HCT116 (cell line): ENCODE data around the gene AKR1E2. TPM values are rescaled to one million over a fixed set of nuclear protein-coding genes. Genes with fewer than 3 reads are reported as not detected.

Experiments used
- ATAC-seq: fragments of 200-7000 bp; cut with Tn5 transposase; 2 replicates; pipeline ENCODE4 v1.9.1; 2020; ENCODE audit warnings: mild to moderate bottlenecking, moderate library complexity
- BruUV-seq: library from RNA; stranded (reverse); fragments of 400-500 nt; replicated peaks from 2 replicates; lab custom pipeline; 2021; lab: Mats Ljungman, UMichigan
- CTCF ChIA-PET: fragments of 300-600 bp; sonication (Branson Sonifier 250); formaldehyde crosslinking; loops from one replicate; lab custom pipeline; 2021; ENCODE audit warnings: antibody characterized with exemption; lab: Charles Lee
- POLR2A ChIA-PET: fragments of 300-600, 350-600 bp; sonication (Branson Sonifier 250); formaldehyde crosslinking; loops from one replicate; lab custom pipeline; 2021; ENCODE audit warnings: antibody characterized with exemption; lab: Charles Lee
- RAD21 ChIA-PET, 2 experiments: fragments of 300-600 bp; sonication (Branson Sonifier 250); formaldehyde crosslinking; loops; one replicate each; lab custom pipeline; 2023; ENCODE audit warnings: low total read pairs in 2 of 2; ENCODE audit not compliant: uncharacterized antibody in 2 of 2, unreplicated experiment in 2 of 2, low non-redundant PET in 1 of 2; lab: Charles Lee
- DNase-seq: peaks from one replicate; pipeline ENCODE4 v3.0.0-alpha.2; 2010; ENCODE audit warnings: low read depth, low spot score
- H2AFZ ChIP-seq: fragments of 200-600 bp; shearing (Covaris generic), sonication (generic); 2 replicates; pipeline ENCODE4 v1.6.1; 2017; ENCODE audit warnings: low read depth, mixed run types, mixed read lengths, antibody characterized with exemption, low read length; ENCODE audit not compliant: poor library complexity, severe bottlenecking
- H3K27ac ChIP-seq: 2 replicates; pipeline ENCODE4 v1.5.1; 2012; ENCODE audit warnings: low read depth, low read length
- H3K27me3 ChIP-seq: fragments of 200-600 bp; sonication (generic); 2 replicates; pipeline ENCODE4 v1.6.1; 2016; ENCODE audit warnings: mixed run types, low read length, mixed read lengths; ENCODE audit not compliant: insufficient read depth
- H3K36me3 ChIP-seq, 2 experiments: fragments of 200-500 bp in 1 of 2; fragments of 200-600 bp in 1 of 2; sonication (Bioruptor generic) in 1 of 2; sonication (generic) in 1 of 2; 2 replicates each; pipeline versions ENCODE4 v1.5.1 to v1.6.1; 2014 to 2016; ENCODE audit warnings: low read length in 2 of 2, inconsistent platforms in 1 of 2, mixed read lengths in 1 of 2, mixed run types in 1 of 2; ENCODE audit not compliant: insufficient read depth in 2 of 2, control insufficient read depth in 1 of 2
- H3K4me1 ChIP-seq, 2 experiments: fragments of 200-600 bp in 1 of 2; sonication (generic) in 1 of 2; 2 replicates each; pipeline versions ENCODE4 v1.5.1 to v1.6.1; 2012 to 2017; ENCODE audit warnings: low read length in 2 of 2, inconsistent platforms in 1 of 2, mild to moderate bottlenecking in 1 of 2, mixed read lengths in 1 of 2, mixed run types in 1 of 2, moderate library complexity in 1 of 2; ENCODE audit not compliant: insufficient read depth in 2 of 2, control insufficient read depth in 1 of 2
- H3K4me2 ChIP-seq: fragments of 200-600 bp; sonication (generic); 2 replicates; pipeline ENCODE4 v1.6.1; 2017; ENCODE audit warnings: mixed run types, low read length, mixed read lengths
- H3K4me3 ChIP-seq, 2 experiments: fragments of 200-600 bp in 1 of 2; sonication (generic) in 1 of 2; replicated peaks in 1 of 2; 2 replicates each; pipeline ENCODE4 v1.5.1; 2011 to 2016; ENCODE audit warnings: low read length in 2 of 2, control low read depth in 1 of 2, low read depth in 1 of 2, mild to moderate bottlenecking in 1 of 2, mixed read lengths in 1 of 2, mixed run types in 1 of 2
- H3K79me2 ChIP-seq: fragments of 200-600 bp; sonication (generic); 2 replicates; pipeline ENCODE4 v1.6.1; 2017; ENCODE audit warnings: mild to moderate bottlenecking, mixed run types, low read length, moderate library complexity, mixed read lengths; ENCODE audit not compliant: insufficient read depth
- H3K9ac ChIP-seq: fragments of 200-600 bp; sonication (generic); 2 replicates; pipeline ENCODE4 v1.6.1; 2016; ENCODE audit warnings: low read length, mixed read lengths
- H3K9me2 ChIP-seq: fragments of 200-600 bp; sonication (generic), shearing (Covaris generic); 2 replicates; pipeline ENCODE4 v1.6.1; 2017; ENCODE audit warnings: mixed run types, mild to moderate bottlenecking, moderate library complexity; ENCODE audit not compliant: insufficient read depth
- H3K9me3 ChIP-seq, 2 experiments: fragments of 200-500 bp in 1 of 2; fragments of 200-600 bp in 1 of 2; sonication (Bioruptor generic) in 1 of 2; sonication (generic) in 1 of 2; 2 replicates each; pipeline ENCODE4 v1.6.1; 2014 to 2017; ENCODE audit warnings: low read length in 2 of 2, mixed read lengths in 2 of 2, inconsistent platforms in 1 of 2, low read depth in 1 of 2, mild to moderate bottlenecking in 1 of 2, mixed run types in 1 of 2, moderate library complexity in 1 of 2; ENCODE audit not compliant: control insufficient read depth in 1 of 2, insufficient read depth in 1 of 2
- H4K20me1 ChIP-seq: fragments of 200-600 bp; sonication (generic), shearing (Covaris generic); 2 replicates; pipeline ENCODE4 v1.6.1; 2017; ENCODE audit warnings: mixed run types, mild to moderate bottlenecking, moderate library complexity; ENCODE audit not compliant: insufficient read depth
- POLR2A ChIP-seq: IDR thresholded peaks from 2 replicates; pipeline ENCODE4 v1.7.0; 2011; ENCODE audit warnings: borderline replicate concordance; ENCODE audit not compliant: insufficient read depth, insufficient read length; ENCODE audit errors: extremely low read depth
- SIN3A ChIP-seq: IDR thresholded peaks from 2 replicates; pipeline ENCODE4 v1.6.1; 2012; ENCODE audit warnings: low read depth
- SP1 ChIP-seq: IDR thresholded peaks from 2 replicates; pipeline ENCODE4 v1.6.1; 2012; ENCODE audit warnings: low read depth
- TCF7L2 ChIP-seq: IDR thresholded peaks from 2 replicates; pipeline ENCODE4 v1.7.0; 2011; ENCODE audit warnings: borderline replicate concordance, inconsistent platforms; ENCODE audit not compliant: insufficient read depth, insufficient read length; ENCODE audit errors: extremely low read depth
- ZFX ChIP-seq: fragments of 450-650 bp; IDR thresholded peaks from 2 replicates; pipeline ENCODE4 v1.6.1; 2017
- intact Hi-C: fragments of 100-400 bp; cut with micrococcal nuclease; formaldehyde crosslinking; loops from 2 replicates; pipeline ENCODE4 v1.10.0; 2022
- total RNA-seq: library from RNA; stranded (reverse); gene quantifications from one replicate; pipeline ENCODE4 v1.2.1, GENCODE V29; 2021; ENCODE audit not compliant: unreplicated experiment

AKR1E2 gene
- total RNA-seq, 1 experiment from 2014 or later: 5.0 TPM

- DNase-seq: no peak
- Histone ChIP-seq H3K9ac (no peak overlapping the region), H3K4me1 (no peaks in the 10 kb centered on the region), H3K4me2 (no peak overlapping the region)
- intact Hi-C loops: no loop called here
- CTCF ChIA-PET: no interaction called here
- TF ChIP-seq TCF7L2: no peak
- TF ChIP-seq ZFX: no peak
- TF ChIP-seq POLR2A: peak; percentile 19
- no peak for TF ChIP-seq SIN3A
- TF ChIP-seq, all 23 proteins: peak for 1
- no peaks in the 10 kb centered on the region for H3K79me2 ChIP-seq
- H3K36me3 ChIP-seq: no peaks in the 10 kb centered on the region
- H2AFZ ChIP-seq: peak overlapping the region; percentile 27
- H3K27ac ChIP-seq: no peak overlapping the region
- ChIA-PET RAD21 (no interaction called here), POLR2A (no interaction called here)
- ATAC-seq: no peak
- H3K9me3 ChIP-seq: no peaks in the 10 kb centered on the region
- H3K4me3 ChIP-seq: no peak overlapping the region
- no peaks in the 10 kb centered on the region for H3K27me3 ChIP-seq
- no TSS peak for BruUV-seq
- no peaks in the 10 kb centered on the region for H3K9me2 ChIP-seq
- no peaks in the 10 kb centered on the region for H4K20me1 ChIP-seq
These were observed 36.0 kb upstream of the AKR1E2 start for GRCh38 chr10:4790045-4790444.

DNA sequence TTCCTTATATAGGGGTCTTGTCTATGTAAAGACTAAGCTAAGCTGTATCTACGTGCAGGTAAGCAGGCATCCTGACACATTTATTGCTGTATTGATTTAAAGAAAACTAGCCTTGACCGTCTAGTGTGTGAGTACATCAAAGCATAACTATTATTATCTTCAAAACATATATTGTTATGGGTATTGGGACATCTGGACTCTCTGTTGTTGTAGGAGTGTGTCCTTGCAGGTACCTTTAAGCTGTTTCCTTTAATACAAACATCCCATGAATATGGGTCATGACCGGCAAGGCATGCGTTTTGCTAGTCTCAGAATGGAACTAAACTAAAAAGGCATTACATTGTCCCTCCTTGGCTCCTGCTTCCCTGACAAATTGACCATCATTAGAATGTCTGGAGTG lies 35.1 kb upstream of the AKR1E2 start:
- no TSS peak for BruUV-seq
- H3K36me3 ChIP-seq: no peaks in the 10 kb centered on the region
- no peak overlapping the region for H3K9ac ChIP-seq
- H2AFZ ChIP-seq: no peak overlapping the region
- H3K4me1 ChIP-seq: no peaks in the 10 kb centered on the region
- POLR2A ChIA-PET: no interaction called here
- DNase-seq (no peak), ATAC-seq (no peak)
- no peaks in the 10 kb centered on the region for H3K9me3 ChIP-seq
- H3K79me2 ChIP-seq: no peaks in the 10 kb centered on the region
- TF ChIP-seq SP1: no peak
- TF ChIP-seq TCF7L2: peak; percentile 86
- no peak for TF ChIP-seq SIN3A
- TF ChIP-seq, all 23 proteins: peak for 1
- Histone ChIP-seq H3K4me3 (no peak overlapping the region), H4K20me1 (no peaks in the 10 kb centered on the region), H3K9me2 (no peaks in the 10 kb centered on the region), H3K27ac (no peak overlapping the region), H3K4me2 (no peak overlapping the region), H3K27me3 (no peaks in the 10 kb centered on the region)
- ChIA-PET RAD21 (no interaction called here), CTCF (no interaction called here)
- intact Hi-C loops: no loop called here
